ENCODE measurements around the gene PFKL. TPM values are rescaled to one million over a fixed set of nuclear protein-coding genes. Genes with fewer than 3 reads are reported as not detected.

The PFKL gene
- total RNA-seq, 4 donors from 2014 or later = 185 to 288 (median 249) TPM

DNA sequence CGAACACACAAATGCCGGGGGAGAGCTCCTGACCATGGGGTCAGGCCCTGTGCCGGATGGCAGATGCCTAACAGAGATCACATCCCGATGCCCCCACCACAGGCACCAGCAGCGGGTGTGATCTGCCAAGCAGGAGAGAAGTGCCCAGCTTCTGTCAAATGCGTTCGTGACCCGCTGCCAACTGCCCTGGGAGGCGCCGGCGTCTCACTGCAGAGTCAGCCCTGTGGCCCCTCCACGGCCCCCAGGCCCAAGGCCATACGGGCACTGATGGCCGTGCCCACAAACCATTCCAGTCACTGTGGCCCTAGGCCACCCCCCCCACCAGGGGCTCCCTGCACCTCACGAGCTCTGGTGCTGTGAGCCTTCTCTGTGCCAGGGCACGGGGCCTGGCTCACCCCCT is 31.4 kb downstream of the PFKL start:
- no peaks in the 10 kb centered on the region for H3K4me1 ChIP-seq
- TF ChIP-seq EP300 (IDR thresholded peaks at IDR 0.05; ENCODE audit: low read depth) = no peak
- TF ChIP-seq POLR2AphosphoS5 (IDR thresholded peaks at IDR 0.05) = no peak
- no peak overlapping the region for H3K4me3 ChIP-seq
- in situ Hi-C loops (cut with MboI; ENCODE audit: low pct_ligation_motif_present in 1 of 4, low pct_unique_long_range_greater_than_20kb in 1 of 4, low sequenced_read_pairs in 3 of 4) = no loop called here
- H3K27ac ChIP-seq = no peak overlapping the region
- no peaks in the 10 kb centered on the region for H3K27me3 ChIP-seq
- WGBS, 2 donors (ENCODE audit: low coverage in 1 of 2) = 83% methylated on average over 10 of the region's 16 CpGs; no CpG with 5 or more reads in 1 of the 2 donors
- H3K36me3 ChIP-seq = peaks cover 0 to 4% (median 0%) of the 10 kb centered on the region in 4 donors
- intact Hi-C loops (cut with DNase I; ENCODE audit: low total_unique reads) = loop anchor here (10.0 kb wide), 1 partner anchor 124 kb away; the partner anchor contains the start of gene LRRC3
- no peak for DNase-seq
- H3K9me3 ChIP-seq = no peaks in the 10 kb centered on the region

DNA sequence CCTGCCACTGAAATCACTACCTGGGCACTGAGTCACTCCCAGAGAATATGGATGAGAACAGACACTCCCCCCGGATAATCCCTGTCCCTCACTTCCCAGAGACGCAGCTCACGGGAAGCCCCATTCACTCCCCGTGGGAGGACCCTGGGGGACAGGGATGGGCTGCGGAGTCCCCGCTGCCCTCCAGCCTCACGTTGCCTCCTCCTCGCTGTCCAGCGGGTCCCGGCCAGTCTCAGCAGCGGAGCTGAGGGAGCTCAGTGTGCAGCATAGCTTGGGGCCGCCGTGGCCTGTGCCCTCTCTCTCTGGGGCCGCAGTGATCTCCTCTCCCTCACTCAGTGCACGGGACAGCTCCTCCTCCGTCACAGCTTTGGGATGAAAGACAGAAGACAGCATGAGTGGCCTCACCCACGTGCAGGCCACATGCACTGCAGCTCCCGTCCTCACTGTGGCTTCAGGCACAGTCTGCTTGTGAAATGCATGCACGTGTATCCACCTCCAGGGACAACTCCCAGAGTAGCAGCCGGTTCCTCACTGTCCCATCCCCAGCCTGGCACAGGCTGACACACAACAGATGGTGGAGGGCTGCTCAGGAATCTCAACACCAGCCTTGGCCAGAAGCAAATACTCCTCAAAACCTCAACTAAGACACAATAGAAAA is 31.9 kb downstream of the PFKL start:
- in situ Hi-C loops (cut with MboI; ENCODE audit: low pct_ligation_motif_present in 1 of 4, low pct_unique_long_range_greater_than_20kb in 1 of 4, low sequenced_read_pairs in 3 of 4) = no loop called here
- peaks cover 0 to 4% (median 0%) of the 10 kb centered on the region in 4 donors for H3K36me3 ChIP-seq
- H3K27me3 ChIP-seq = no peaks in the 10 kb centered on the region
- H3K4me3 ChIP-seq = no peak overlapping the region
- no peaks in the 10 kb centered on the region for H3K9me3 ChIP-seq
- DNase-seq = no peak
- H3K27ac ChIP-seq = no peak overlapping the region
- no peaks in the 10 kb centered on the region for H3K4me1 ChIP-seq
- WGBS, 2 donors (ENCODE audit: low coverage in 1 of 2) = 77% methylated on average over 20 of the region's 20 CpGs; no CpG with 5 or more reads in 1 of the 2 donors
- intact Hi-C loops (cut with DNase I; ENCODE audit: low total_unique reads) = loop anchor here (10.0 kb wide), 1 partner anchor 123 kb away; the partner anchor contains the start of gene LRRC3
- TF ChIP-seq POLR2AphosphoS5 (IDR thresholded peaks at IDR 0.05) (peak in 1 of 3 donors; percentile 8), EP300 (IDR thresholded peaks at IDR 0.05; ENCODE audit: low read depth) (no peak), POLR2A (IDR thresholded peaks at IDR 0.05) (no peak)
- TF ChIP-seq, protein P1, sequence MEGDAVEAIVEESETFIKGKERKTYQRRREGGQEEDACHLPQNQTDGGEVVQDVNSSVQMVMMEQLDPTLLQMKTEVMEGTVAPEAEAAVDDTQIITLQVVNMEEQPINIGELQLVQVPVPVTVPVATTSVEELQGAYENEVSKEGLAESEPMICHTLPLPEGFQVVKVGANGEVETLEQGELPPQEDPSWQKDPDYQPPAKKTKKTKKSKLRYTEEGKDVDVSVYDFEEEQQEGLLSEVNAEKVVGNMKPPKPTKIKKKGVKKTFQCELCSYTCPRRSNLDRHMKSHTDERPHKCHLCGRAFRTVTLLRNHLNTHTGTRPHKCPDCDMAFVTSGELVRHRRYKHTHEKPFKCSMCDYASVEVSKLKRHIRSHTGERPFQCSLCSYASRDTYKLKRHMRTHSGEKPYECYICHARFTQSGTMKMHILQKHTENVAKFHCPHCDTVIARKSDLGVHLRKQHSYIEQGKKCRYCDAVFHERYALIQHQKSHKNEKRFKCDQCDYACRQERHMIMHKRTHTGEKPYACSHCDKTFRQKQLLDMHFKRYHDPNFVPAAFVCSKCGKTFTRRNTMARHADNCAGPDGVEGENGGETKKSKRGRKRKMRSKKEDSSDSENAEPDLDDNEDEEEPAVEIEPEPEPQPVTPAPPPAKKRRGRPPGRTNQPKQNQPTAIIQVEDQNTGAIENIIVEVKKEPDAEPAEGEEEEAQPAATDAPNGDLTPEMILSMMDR (IDR thresholded peaks at IDR 0.05) = no peak

DNA sequence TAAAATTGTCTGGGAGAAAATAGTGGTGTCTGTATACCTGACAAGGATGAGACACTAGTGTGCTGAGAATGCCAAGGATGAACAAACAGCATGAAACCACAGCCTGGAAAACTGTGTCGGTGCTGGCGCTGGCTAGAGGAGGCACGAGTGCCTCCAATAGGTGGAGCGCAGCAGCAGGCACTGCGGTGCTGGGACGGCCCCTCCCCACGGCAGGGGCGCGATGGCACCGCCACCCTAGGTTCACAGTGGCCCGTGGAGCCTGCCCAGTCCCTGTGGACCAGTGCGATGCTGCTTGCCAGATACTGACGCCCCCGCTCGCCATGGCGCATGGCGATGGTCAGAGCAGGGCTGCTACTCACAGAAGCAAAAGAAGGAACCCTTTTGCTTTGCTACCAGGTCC is 32.5 kb downstream of the PFKL start:
- Histone ChIP-seq H3K9me3 (no peaks in the 10 kb centered on the region), H3K27ac (no peak overlapping the region), H3K27me3 (no peaks in the 10 kb centered on the region), H3K36me3 (peaks cover 0 to 4% (median 0%) of the 10 kb centered on the region in 4 donors), H3K4me3 (no peak overlapping the region), H3K4me1 (peaks cover 0 to under 1% (median 0%) of the 10 kb centered on the region in 4 donors)
- DNase-seq = no peak
- in situ Hi-C loops (cut with MboI; ENCODE audit: low pct_ligation_motif_present in 1 of 4, low pct_unique_long_range_greater_than_20kb in 1 of 4, low sequenced_read_pairs in 3 of 4) (no loop called here), intact Hi-C loops (cut with DNase I; ENCODE audit: low total_unique reads) (loop anchor here (10.0 kb wide), 1 partner anchor 122 kb away; the partner anchor contains the start of gene LRRC3)
- TF ChIP-seq POLR2A (IDR thresholded peaks at IDR 0.05) = no peak
- TF ChIP-seq, protein P1 (IDR thresholded peaks at IDR 0.05) = no peak
- no peak for TF ChIP-seq EP300 (IDR thresholded peaks at IDR 0.05; ENCODE audit: low read depth)
- TF ChIP-seq POLR2AphosphoS5 (IDR thresholded peaks at IDR 0.05) = no peak
- 94% methylated on average over 16 of the region's 17 CpGs; no CpG with 5 or more reads in 1 of the 2 donors for WGBS, 2 donors (ENCODE audit: low coverage in 1 of 2)

DNA sequence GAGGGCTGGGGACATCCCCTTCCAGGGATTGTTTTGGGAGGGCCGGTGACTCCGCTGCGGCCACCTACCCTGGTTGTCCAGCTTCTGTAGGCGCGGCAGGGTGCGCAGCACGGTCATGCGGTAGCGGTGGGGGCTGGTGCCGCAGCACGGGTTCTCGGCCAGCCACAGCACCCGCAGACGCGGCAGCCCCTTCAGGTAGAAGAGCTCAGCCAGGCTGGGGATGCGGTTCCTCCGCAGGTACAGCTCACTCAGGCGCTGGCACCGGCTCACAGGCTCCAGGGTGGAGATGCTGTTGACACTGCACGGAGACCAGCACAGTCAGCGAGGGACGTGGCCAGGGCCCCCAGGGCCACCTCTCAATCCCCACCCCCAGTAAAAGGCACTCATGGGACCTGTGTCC is 33.1 kb downstream of the PFKL start:
- TF ChIP-seq POLR2AphosphoS5 (IDR thresholded peaks at IDR 0.05) (no peak), POLR2A (IDR thresholded peaks at IDR 0.05) (no peak), EP300 (IDR thresholded peaks at IDR 0.05; ENCODE audit: low read depth) (no peak)
- TF ChIP-seq, protein P1 (IDR thresholded peaks at IDR 0.05) = no peak

More for the DNA sequence above, 33.1 kb downstream of the PFKL start:
- Histone ChIP-seq H3K27me3 (no peaks in the 10 kb centered on the region), H3K36me3 (peaks cover 0 to 4% (median 0%) of the 10 kb centered on the region in 4 donors), H3K4me3 (no peak overlapping the region), H3K4me1 (peaks cover 0 to 6% (median 5%) of the 10 kb centered on the region in 4 donors), H3K27ac (no peak overlapping the region), H3K9me3 (no peaks in the 10 kb centered on the region)
- intact Hi-C loops (cut with DNase I; ENCODE audit: low total_unique reads) = loop anchor here (10.0 kb wide), 1 partner anchor 122 kb away; the partner anchor contains the start of gene LRRC3
- DNase-seq = no peak
- in situ Hi-C loops (cut with MboI; ENCODE audit: low pct_ligation_motif_present in 1 of 4, low pct_unique_long_range_greater_than_20kb in 1 of 4, low sequenced_read_pairs in 3 of 4) = no loop called here
- WGBS, 2 donors (ENCODE audit: low coverage in 1 of 2) = 93 to 100% methylated on average over 2 to 11 of the region's 22 CpGs
